Endothelial cell of umbilical vein (primary cell): ENCODE data around the gene LRRN3.

Experiments
- CTCF ChIP-seq, 2 donors: IDR thresholded peaks; 1 replicate in 1 of 2; 2 replicates in 1 of 2; pipeline ENCODE4 v1.5.1; 2011; ENCODE audit warnings: low read length in 2 of 2, mild to moderate bottlenecking in 2 of 2, moderate library complexity in 2 of 2, control low read depth in 1 of 2, inconsistent platforms in 1 of 2, low read depth in 1 of 2; ENCODE audit not compliant: insufficient read depth in 1 of 2; ENCODE audit errors: extremely low read depth in 1 of 2
- EZH2 ChIP-seq: IDR thresholded peaks from 2 replicates; pipeline ENCODE4 v1.6.1; 2012; ENCODE audit warnings: borderline replicate concordance, low read depth, mild to moderate bottlenecking, moderate library complexity, low read length, inconsistent platforms; ENCODE audit not compliant: severe bottlenecking
- FOS ChIP-seq: IDR thresholded peaks from 2 replicates; pipeline ENCODE4 v1.6.1; 2011; ENCODE audit warnings: mild to moderate bottlenecking, low read length, moderate library complexity, borderline replicate concordance; ENCODE audit not compliant: insufficient read depth
- GATA2 ChIP-seq: IDR thresholded peaks from 2 replicates; pipeline ENCODE4 v1.7.0; 2011; ENCODE audit warnings: low read depth, mild to moderate bottlenecking, moderate library complexity, mixed read lengths, low read length; ENCODE audit not compliant: insufficient read length, insufficient read depth
- JUN ChIP-seq: IDR thresholded peaks from 2 replicates; pipeline ENCODE4 v1.6.1; 2011; ENCODE audit warnings: borderline replicate concordance, low read depth; ENCODE audit not compliant: insufficient read length, insufficient read depth
- MAX ChIP-seq: IDR thresholded peaks from 2 replicates; pipeline ENCODE4 v1.6.1; 2011; ENCODE audit not compliant: insufficient read depth, insufficient read length
- MYC ChIP-seq: IDR thresholded peaks from one replicate; pipeline ENCODE4 v1.6.1; 2011; ENCODE audit warnings: mild to moderate bottlenecking, low read depth, low read length
- POLR2A ChIP-seq: IDR thresholded peaks from 2 replicates; pipeline ENCODE4 v1.6.1; 2012; ENCODE audit warnings: low read depth, mild to moderate bottlenecking, control low read depth, low read length
- POLR2AphosphoS5 ChIP-seq: IDR thresholded peaks from 2 replicates; pipeline ENCODE4 v1.6.1; 2012; ENCODE audit warnings: low read depth, mild to moderate bottlenecking, control low read depth, low read length, moderate library complexity; ENCODE audit not compliant: insufficient read depth

GRCh38 chr7:111113263-111114017 lies 22.5 kb downstream of the LRRN3 start:
- TF ChIP-seq FOS, result no peak
- no peak for TF ChIP-seq EZH2
- TF ChIP-seq CTCF (IDR thresholded peaks at IDR 0.05; ENCODE audit: extremely low read depth in 1 of 2, insufficient read depth in 1 of 2, low read depth in 1 of 2, low read length in 2 of 2), result no peak
- no peak for TF ChIP-seq MAX
- no peak for TF ChIP-seq POLR2A
- no peak for TF ChIP-seq MYC
- TF ChIP-seq POLR2AphosphoS5, result no peak
- TF ChIP-seq GATA2, result no peak
- peak; percentile 52 for TF ChIP-seq JUN
